CD14-positive monocyte (primary cell): Measurements from ENCODE around the gene PRAMEF20. TPM values are rescaled to one million over a fixed set of nuclear protein-coding genes. Genes with fewer than 3 reads are reported as not detected.
"Not testable (repeated sequence)": the region's sequence is repeated elsewhere in the genome, so short reads cannot be mapped to it uniquely, and the experiment has no call there.

Experiments
- DNase-seq, 3 donors: peaks; one replicate each; pipeline ENCODE4 v3.0.0-alpha.2; 2011 to 2022
- H2AFZ ChIP-seq: 2 replicates; pipeline ENCODE4 v1.6.0; 2012; ENCODE audit warnings: mild to moderate bottlenecking, low read depth, low read length, inconsistent platforms; ENCODE audit not compliant: insufficient read depth, poor library complexity, severe bottlenecking
- H3K27ac ChIP-seq, 2 donors: 1 replicate in 1 of 2; 2 replicates in 1 of 2; pipeline ENCODE4 v1.5.1; 2012 to 2013; ENCODE audit warnings: low read length in 2 of 2, control low read depth in 1 of 2, inconsistent platforms in 1 of 2, low read depth in 1 of 2, mild to moderate bottlenecking in 1 of 2
- H3K27me3 ChIP-seq, 2 donors: one replicate each; pipeline versions ENCODE4 v1.6.0 to v1.6.1; 2011 to 2013; ENCODE audit warnings: low read length in 2 of 2; ENCODE audit not compliant: control insufficient read depth in 2 of 2, insufficient read depth in 2 of 2
- H3K36me3 ChIP-seq, 2 donors: replicated peaks in 1 of 2; 1 replicate in 1 of 2; 2 replicates in 1 of 2; pipeline versions ENCODE4 v1.5.1 to v1.6.1; 2012 to 2013; ENCODE audit warnings: low read length in 2 of 2, control low read depth in 1 of 2, inconsistent platforms in 1 of 2, mild to moderate bottlenecking in 1 of 2; ENCODE audit not compliant: insufficient read depth in 2 of 2, control insufficient read depth in 1 of 2
- H3K4me1 ChIP-seq, 2 donors: 1 replicate in 1 of 2; 2 replicates in 1 of 2; pipeline versions ENCODE4 v1.5.1 to v1.6.1; 2012 to 2013; ENCODE audit warnings: low read length in 2 of 2, control low read depth in 1 of 2, inconsistent platforms in 1 of 2, mild to moderate bottlenecking in 1 of 2, moderate library complexity in 1 of 2; ENCODE audit not compliant: insufficient read depth in 2 of 2, control insufficient read depth in 1 of 2
- H3K4me2 ChIP-seq: replicated peaks from 2 replicates; pipeline ENCODE3; 2012; ENCODE audit warnings: low read length, moderate library complexity, mild to moderate bottlenecking; ENCODE audit not compliant: poor library complexity, severe bottlenecking; ENCODE audit errors: extremely low read depth
- H3K4me3 ChIP-seq, 3 experiments: fragments of 200-600 bp in 1 of 3; sonication (generic) in 1 of 3; replicated peaks in 1 of 3; 1 replicate in 2 of 3; 2 replicates in 1 of 3; pipeline ENCODE4 v1.5.1; 2011 to 2013; ENCODE audit warnings: low read length in 3 of 3, mild to moderate bottlenecking in 3 of 3, control low read depth in 2 of 3, low read depth in 2 of 3, inconsistent platforms in 1 of 3, moderate library complexity in 1 of 3
- H3K79me2 ChIP-seq: 2 replicates; pipeline ENCODE4 v1.6.0; 2012; ENCODE audit warnings: mild to moderate bottlenecking, control low read depth, inconsistent platforms, low read length, moderate library complexity; ENCODE audit not compliant: insufficient read depth
- H3K9ac ChIP-seq: 2 replicates; pipeline ENCODE4 v1.6.0; 2017; ENCODE audit warnings: low read length, mild to moderate bottlenecking; ENCODE audit not compliant: insufficient read depth, poor library complexity, severe bottlenecking
- H3K9me3 ChIP-seq, 2 donors: replicated peaks in 1 of 2; 1 replicate in 1 of 2; 2 replicates in 1 of 2; pipeline versions ENCODE4 v1.5.1 to v1.6.1; 2012 to 2013; ENCODE audit warnings: low read length in 2 of 2, control low read depth in 1 of 2; ENCODE audit not compliant: control insufficient read depth in 1 of 2, insufficient read depth in 1 of 2
- H4K20me1 ChIP-seq: 2 replicates; pipeline ENCODE4 v1.6.0; 2012; ENCODE audit warnings: mild to moderate bottlenecking, low read length, control low read depth, moderate library complexity; ENCODE audit not compliant: insufficient read depth
- H3K27ac Mint-ChIP-seq, 7 donors: one replicate each; pipeline ENCODE4 v1.8.0; 2020; ENCODE audit warnings: mild to moderate bottlenecking in 7 of 7, mixed read lengths in 7 of 7, moderate library complexity in 6 of 7, inconsistent platforms in 2 of 7
- H3K27me3 Mint-ChIP-seq, 3 donors: one replicate each; pipeline ENCODE4 v1.8.0; 2021 to 2022; ENCODE audit warnings: low read depth in 3 of 3, mild to moderate bottlenecking in 3 of 3, mixed read lengths in 3 of 3, moderate library complexity in 3 of 3, inconsistent platforms in 1 of 3
- H3K36me3 Mint-ChIP-seq, 2 donors: one replicate each; pipeline ENCODE4 v1.8.0; 2020; ENCODE audit warnings: mixed read lengths in 2 of 2, inconsistent platforms in 1 of 2, mild to moderate bottlenecking in 1 of 2
- H3K4me1 Mint-ChIP-seq: one replicate; pipeline ENCODE4 v1.8.0; 2020; ENCODE audit warnings: mild to moderate bottlenecking, mixed read lengths
- H3K4me3 Mint-ChIP-seq, 2 donors: one replicate each; pipeline ENCODE4 v1.8.0; 2020; ENCODE audit warnings: mild to moderate bottlenecking in 2 of 2, mixed read lengths in 2 of 2, moderate library complexity in 1 of 2
- H3K9me3 Mint-ChIP-seq, 7 donors: one replicate each; pipeline ENCODE4 v1.8.0; 2020 to 2022; ENCODE audit warnings: mixed read lengths in 7 of 7, mild to moderate bottlenecking in 6 of 7, moderate library complexity in 6 of 7, inconsistent platforms in 2 of 7
- CTCF ChIP-seq: fragments of 200-600 bp; IDR thresholded peaks from one replicate; pipeline ENCODE4 v1.8.0; 2022; ENCODE audit warnings: antibody characterized with exemption, mild to moderate bottlenecking
- WGBS: methylation state at CpG from one replicate; pipeline ENCODE4 v1.1.5; 2013; ENCODE audit warnings: missing lambda C conversion rate; ENCODE audit not compliant: insufficient coverage; 5-methylcytosine and 5-hydroxymethylcytosine counted together
- intact Hi-C, 2 donors: fragments of 100-400 bp; cut with micrococcal nuclease; formaldehyde crosslinking; loops; one replicate each; pipeline versions ENCODE4 v1.15.0 to v1.15.1; 2023
- polyA plus RNA-seq, 3 donors: library from polyadenylated mRNA; depleted of rRNA in 1 of 3; unstranded in 2 of 3; stranded (reverse) in 1 of 3; fragments of 300-500 nt in 2 of 3; fragments of >200 nt in 1 of 3; fragmentation: Illumina TruSeq in 2 of 3; gene quantifications; 1 replicate in 2 of 3; 2 replicates in 1 of 3; pipeline ENCODE4 v1.2.3, GENCODE V29; 2012 to 2021

The PRAMEF20 gene
- polyA plus RNA-seq, 3 donors = not detected

- DNase-seq = no peak
- Mint-ChIP-seq H3K36me3 (no peaks in the 10 kb centered on the region), H3K4me1 (no peaks in the 10 kb centered on the region), H3K27ac (no peak overlapping the region), H3K27me3 (peaks cover 0 to 6% (median 1%) of the 10 kb centered on the region in 3 donors), H3K4me3 (no peak overlapping the region), H3K9me3 (peaks cover 6 to 15% (median 10%) of the 10 kb centered on the region in 7 donors)
- TF ChIP-seq CTCF = no peak
- Histone ChIP-seq H3K4me2 (no peak overlapping the region), H3K79me2 (no peaks in the 10 kb centered on the region), H3K36me3 (no peaks in the 10 kb centered on the region), H3K27ac (no peak overlapping the region), H4K20me1 (no peaks in the 10 kb centered on the region), H3K4me1 (no peaks in the 10 kb centered on the region), H3K4me3 (no peak overlapping the region), H3K9me3 (peaks cover 0 to 7% of the 10 kb centered on the region in 2 donors), H2AFZ (no peak overlapping the region), H3K9ac (no peak overlapping the region), H3K27me3 (no peaks in the 10 kb centered on the region)
- intact Hi-C loops = no loop called here
- no CpG with 5 or more reads among the region's 3 CpGs for WGBS
These were observed 25.2 kb downstream of the PRAMEF20 start for GRCh38 chr1:13435458-13435857.

GRCh38 chr1:13439104-13439783, 29.0 kb downstream of the PRAMEF20 start:
- H3K9me3 Mint-ChIP-seq, DNase-seq, H3K9me3 ChIP-seq, H3K9ac ChIP-seq, intact Hi-C loops, H3K4me2 ChIP-seq, H4K20me1 ChIP-seq, H3K27me3 ChIP-seq, H3K79me2 ChIP-seq, H3K4me1 ChIP-seq, H3K4me3 ChIP-seq, H2AFZ ChIP-seq, H3K27me3 Mint-ChIP-seq, H3K4me3 Mint-ChIP-seq, H3K27ac Mint-ChIP-seq, H3K36me3 Mint-ChIP-seq, H3K36me3 ChIP-seq, H3K27ac ChIP-seq, H3K4me1 Mint-ChIP-seq: not testable (repeated sequence)
- 93% methylated on average over 31 of the region's 49 CpGs for WGBS
